Measurements from ENCODE around the gene DFFB. TPM values are rescaled to one million over a fixed set of nuclear protein-coding genes. Genes with fewer than 3 reads are reported as not detected.
A peak's percentile ranks its signal among the peaks of the same experiment; 100 is the strongest.

DFFB gene
- total and polyA plus RNA-seq, 2 of the 13 experiments (the other 11 are each of a cell fraction or from before 2014, with no cell fraction given), result 4.6 to 9.3 TPM

DNA sequence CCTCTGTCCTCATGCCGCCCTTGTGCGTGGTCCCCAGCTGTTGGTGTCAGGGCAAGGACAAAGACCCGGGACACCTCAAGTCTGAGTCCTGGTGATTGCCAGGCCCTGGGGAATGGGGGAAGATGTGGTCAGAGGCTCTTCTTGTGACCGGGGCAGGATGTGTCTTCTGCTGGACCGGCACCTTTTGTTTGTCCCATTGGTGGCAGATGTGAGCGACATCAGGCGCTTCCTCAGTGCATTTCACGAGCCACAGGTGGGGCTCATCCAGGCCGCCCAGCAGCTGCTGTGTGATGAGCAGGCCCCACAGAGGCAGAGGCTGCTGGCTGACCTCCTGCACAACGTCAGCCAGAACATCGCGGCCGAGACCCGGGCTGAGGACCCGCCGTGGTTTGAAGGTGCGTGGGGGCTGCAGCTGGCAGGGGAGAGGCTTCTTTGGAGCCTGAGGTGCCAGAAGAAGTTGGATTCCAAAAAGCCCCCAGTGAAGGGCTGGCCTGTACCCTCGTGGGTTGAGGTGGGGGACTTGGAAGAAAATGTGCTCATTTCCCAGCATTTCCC lies 8.4 kb downstream of the DFFB start (continued):
- TF ChIP-seq SRSF9 (IDR thresholded peaks at IDR 0.05; ENCODE audit: borderline replicate concordance, insufficient read depth, low read depth, low read length, poor library complexity, severe bottlenecking), result no peak
- TF ChIP-seq, protein P1, sequence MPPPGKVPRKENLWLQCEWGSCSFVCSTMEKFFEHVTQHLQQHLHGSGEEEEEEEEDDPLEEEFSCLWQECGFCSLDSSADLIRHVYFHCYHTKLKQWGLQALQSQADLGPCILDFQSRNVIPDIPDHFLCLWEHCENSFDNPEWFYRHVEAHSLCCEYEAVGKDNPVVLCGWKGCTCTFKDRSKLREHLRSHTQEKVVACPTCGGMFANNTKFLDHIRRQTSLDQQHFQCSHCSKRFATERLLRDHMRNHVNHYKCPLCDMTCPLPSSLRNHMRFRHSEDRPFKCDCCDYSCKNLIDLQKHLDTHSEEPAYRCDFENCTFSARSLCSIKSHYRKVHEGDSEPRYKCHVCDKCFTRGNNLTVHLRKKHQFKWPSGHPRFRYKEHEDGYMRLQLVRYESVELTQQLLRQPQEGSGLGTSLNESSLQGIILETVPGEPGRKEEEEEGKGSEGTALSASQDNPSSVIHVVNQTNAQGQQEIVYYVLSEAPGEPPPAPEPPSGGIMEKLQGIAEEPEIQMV (CRISPR knock-in tag; IDR thresholded peaks at IDR 0.05; ENCODE audit: low read depth), result no peak

DNA sequence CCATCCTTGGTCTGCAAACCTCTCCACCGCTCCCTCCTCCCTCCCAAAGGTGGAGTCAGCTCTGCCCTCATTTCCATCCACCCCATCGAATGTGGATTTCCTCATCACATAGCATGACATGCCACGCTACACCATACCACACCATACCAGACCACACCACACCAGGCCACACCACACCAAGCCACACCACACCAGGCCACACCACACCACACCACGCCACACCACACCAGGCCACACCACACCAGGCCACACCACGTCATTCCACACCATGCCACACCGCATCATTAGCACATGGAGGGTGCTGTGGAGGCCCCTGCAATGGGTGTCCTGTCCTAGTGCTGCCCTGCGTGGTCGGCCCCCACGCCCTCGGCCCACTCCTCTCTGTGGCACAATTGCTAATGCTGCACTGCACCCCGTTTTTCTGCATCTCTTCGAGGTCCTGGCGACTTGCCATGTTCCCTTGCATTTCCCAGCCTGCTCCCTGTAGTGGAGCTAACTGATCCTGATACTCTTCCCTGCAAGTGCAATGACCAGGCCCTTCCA lies 11.3 kb downstream of the DFFB start:
- no peaks in the 10 kb centered on the region for H3K9me3 ChIP-seq (ENCODE audit: low read length)
- H3K4me2 ChIP-seq (ENCODE audit: low read depth, low read length), result no peak overlapping the region
- CTCF ChIA-PET (ENCODE audit: low intra/inter-chr PET ratio, low total read pairs), result no interaction called here
- H2AFZ ChIP-seq (ENCODE audit: low read length), result no peak overlapping the region
- no peaks in the 10 kb centered on the region for H4K20me1 ChIP-seq (ENCODE audit: insufficient read depth, low read length)
- H3K79me2 ChIP-seq (ENCODE audit: insufficient read depth, low read length), result no peaks in the 10 kb centered on the region
- H3K27me3 ChIP-seq (ENCODE audit: control insufficient read depth in 1 of 2, insufficient read depth in 2 of 2, low read length in 2 of 2), result no peaks in the 10 kb centered on the region
- in situ Hi-C loops (cut with HindIII; ENCODE audit: extremely low pct_ligation_motif_present, low pct_unique_long_range_greater_than_20kb), result no loop called here
- H3K27ac ChIP-seq (ENCODE audit: extremely low read length, insufficient read depth, low read length), result no peak overlapping the region
- no peak overlapping the region for H3K4me3 ChIP-seq (replicated peaks in 1 of 3; ENCODE audit: insufficient read depth in 1 of 3, low read depth in 2 of 3, low read length in 3 of 3)
- no peak overlapping the region for H3K9ac ChIP-seq (ENCODE audit: insufficient read depth, low read depth, low read length)
- peaks cover 1 to 8% of the 10 kb centered on the region in 2 experiments; a peak in 2 of 5 replicates for H3K36me3 ChIP-seq (replicated peaks in 1 of 2; ENCODE audit: control insufficient read depth in 1 of 2, insufficient read depth in 2 of 2, low read length in 2 of 2)
- no peak for DNase-seq (ENCODE audit: low spot score)
- H3K4me1 ChIP-seq (ENCODE audit: insufficient read depth, low read length), result peaks cover 12% of the 10 kb centered on the region
- intact Hi-C loops (cut with micrococcal nuclease; ENCODE audit: unreplicated experiment), result no loop called here
- POLR2A ChIA-PET, result no interaction called here
- BruUV-seq (replicated peaks), result no TSS peak
- no peak; the same call in 1 of the 3 replicates for ATAC-seq
- WGBS (ENCODE audit: low lambda C conversion rate), result 94% methylated on average over 13 of the region's 13 CpGs
- FAIRE-seq, result no peak
- TF ChIP-seq KMT2A (CRISPR knock-in tag; IDR thresholded peaks at IDR 0.05) (no peak), HNRNPK (IDR thresholded peaks at IDR 0.05; ENCODE audit: low read depth, low read length, poor library complexity, severe bottlenecking) (no peak), HNRNPL (IDR thresholded peaks at IDR 0.05; ENCODE audit: low read depth, low read length) (0 out of 2 replicates have a peak, but pooled peaks have one; percentile 50), ZNF317 (CRISPR knock-in tag; IDR thresholded peaks at IDR 0.05) (no peak)
- TF ChIP-seq, protein P2, sequence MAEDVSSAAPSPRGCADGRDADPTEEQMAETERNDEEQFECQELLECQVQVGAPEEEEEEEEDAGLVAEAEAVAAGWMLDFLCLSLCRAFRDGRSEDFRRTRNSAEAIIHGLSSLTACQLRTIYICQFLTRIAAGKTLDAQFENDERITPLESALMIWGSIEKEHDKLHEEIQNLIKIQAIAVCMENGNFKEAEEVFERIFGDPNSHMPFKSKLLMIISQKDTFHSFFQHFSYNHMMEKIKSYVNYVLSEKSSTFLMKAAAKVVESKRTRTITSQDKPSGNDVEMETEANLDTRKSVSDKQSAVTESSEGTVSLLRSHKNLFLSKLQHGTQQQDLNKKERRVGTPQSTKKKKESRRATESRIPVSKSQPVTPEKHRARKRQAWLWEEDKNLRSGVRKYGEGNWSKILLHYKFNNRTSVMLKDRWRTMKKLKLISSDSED (CRISPR knock-in tag; IDR thresholded peaks at IDR 0.05), result no peak
- TF ChIP-seq, protein P3, sequence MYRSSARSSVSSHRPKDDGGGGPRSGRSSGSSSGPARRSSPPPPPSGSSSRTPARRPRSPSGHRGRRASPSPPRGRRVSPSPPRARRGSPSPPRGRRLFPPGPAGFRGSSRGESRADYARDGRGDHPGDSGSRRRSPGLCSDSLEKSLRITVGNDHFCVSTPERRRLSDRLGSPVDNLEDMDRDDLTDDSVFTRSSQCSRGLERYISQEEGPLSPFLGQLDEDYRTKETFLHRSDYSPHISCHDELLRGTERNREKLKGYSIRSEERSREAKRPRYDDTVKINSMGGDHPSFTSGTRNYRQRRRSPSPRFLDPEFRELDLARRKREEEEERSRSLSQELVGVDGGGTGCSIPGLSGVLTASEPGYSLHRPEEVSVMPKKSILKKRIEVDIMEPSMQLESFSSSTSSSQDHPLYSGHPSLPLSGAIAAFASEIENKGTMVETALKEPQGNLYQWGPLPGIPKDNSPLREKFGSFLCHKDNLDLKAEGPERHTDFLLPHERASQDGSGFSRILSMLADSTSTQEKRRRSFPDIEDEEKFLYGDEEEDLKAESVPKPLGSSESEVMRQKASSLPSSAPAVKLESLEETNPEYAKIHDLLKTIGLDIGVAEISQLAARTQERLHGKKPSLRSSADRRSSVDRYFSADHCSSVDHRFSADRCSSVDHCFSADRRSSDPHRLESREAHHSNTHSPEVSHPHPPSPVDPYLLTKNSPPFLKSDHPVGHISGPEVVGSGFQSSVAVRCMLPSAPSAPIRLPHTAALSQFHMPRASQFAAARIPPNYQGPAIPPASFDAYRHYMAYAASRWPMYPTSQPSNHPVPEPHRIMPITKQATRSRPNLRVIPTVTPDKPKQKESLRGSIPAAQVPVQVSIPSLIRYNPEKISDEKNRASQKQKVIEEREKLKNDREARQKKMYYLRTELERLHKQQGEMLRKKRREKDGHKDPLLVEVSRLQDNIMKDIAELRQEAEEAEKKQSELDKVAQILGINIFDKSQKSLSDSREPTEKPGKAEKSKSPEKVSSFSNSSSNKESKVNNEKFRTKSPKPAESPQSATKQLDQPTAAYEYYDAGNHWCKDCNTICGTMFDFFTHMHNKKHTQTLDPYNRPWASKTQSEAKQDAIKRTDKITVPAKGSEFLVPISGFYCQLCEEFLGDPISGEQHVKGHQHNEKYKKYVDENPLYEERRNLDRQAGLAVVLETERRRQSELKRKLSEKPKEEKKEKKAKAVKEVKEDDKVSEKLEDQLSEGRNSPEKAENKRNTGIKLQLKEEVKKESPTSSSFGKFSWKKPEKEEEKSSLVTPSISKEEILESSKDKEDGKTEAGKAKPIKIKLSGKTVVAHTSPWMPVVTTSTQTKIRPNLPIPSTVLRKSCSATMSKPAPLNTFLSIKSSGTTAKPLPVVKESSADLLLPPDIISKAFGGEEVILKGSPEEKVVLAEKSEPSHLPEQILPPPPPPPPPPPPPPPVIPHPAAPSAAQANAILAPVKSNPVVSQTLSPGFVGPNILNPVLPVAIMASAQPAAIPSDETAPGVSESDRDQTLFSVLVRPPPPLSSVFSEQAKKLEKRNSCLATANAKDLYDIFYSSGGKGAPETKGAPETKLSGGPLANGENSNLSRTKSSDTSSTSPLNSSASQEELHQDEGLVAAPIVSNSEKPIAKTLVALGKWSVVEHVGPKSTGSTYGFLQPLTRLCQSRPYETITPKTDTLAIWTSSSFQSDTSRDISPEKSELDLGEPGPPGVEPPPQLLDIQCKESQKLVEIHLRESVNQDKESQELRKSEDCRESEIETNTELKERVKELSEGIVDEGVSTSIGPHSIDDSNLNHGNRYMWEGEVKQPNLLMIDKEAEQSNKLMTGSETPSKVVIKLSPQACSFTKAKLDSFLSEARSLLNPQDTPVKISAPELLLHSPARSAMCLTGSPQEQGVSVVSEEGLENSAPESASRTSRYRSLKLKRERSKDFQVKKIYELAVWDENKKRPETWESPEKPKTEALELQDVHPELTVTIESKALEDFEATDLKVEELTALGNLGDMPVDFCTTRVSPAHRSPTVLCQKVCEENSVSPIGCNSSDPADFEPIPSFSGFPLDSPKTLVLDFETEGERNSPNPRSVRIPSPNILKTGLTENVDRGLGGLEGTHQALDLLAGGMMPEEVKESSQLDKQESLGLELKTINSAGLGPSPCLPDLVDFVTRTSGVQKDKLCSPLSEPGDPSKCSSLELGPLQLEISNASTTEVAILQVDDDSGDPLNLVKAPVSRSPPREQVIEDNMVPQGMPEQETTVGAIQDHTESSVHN (CRISPR knock-in tag; IDR thresholded peaks at IDR 0.05), result no peak

All from HepG2 (cell line).